ENCODE data around the gene CLEC18B.
"Not testable (repeated sequence)": the region's sequence is repeated elsewhere in the genome, so short reads cannot be mapped to it uniquely, and the experiment has no call there.

CLEC18B gene

DNA sequence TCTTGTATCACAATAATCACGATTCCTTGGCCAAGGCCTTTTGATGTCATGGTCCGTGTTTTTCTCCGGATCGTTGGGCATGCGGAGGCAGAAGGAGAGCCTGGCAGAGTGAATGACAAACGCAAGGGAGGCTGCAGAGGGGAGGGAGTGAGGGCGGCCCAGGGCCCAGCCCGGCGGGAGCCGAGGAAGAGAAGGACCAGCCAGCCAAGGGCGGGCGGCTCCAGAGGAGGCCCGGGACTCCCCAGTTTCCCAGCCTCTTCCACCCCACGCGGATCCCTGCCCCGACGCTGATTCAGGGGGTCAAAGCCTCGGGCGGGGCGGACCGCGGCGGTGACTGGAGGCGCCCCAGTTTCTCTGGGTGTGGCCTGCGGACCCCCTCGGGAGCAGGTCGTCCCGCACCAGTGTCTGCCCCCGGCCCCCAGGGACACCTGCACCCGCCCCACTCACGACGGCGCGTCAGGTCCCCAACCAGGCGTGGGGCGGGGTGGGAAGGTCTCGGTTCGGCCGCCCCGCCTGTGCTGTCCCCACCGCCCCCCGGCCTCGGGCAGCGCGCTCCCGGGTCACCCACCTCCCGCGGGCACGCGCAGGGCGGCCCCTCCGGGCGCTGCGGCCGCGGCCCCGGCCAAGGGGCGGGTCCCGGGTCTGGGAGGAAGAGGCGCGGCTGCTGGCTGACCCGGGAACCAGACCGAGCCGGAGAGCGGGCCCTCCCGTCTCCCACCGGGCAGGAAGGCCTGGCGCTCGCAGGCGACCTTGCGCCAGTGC, 14.5 kb downstream of the CLEC18B start:
- DNase-seq (ENCODE audit: low spot score) = not testable (repeated sequence)

DNA sequence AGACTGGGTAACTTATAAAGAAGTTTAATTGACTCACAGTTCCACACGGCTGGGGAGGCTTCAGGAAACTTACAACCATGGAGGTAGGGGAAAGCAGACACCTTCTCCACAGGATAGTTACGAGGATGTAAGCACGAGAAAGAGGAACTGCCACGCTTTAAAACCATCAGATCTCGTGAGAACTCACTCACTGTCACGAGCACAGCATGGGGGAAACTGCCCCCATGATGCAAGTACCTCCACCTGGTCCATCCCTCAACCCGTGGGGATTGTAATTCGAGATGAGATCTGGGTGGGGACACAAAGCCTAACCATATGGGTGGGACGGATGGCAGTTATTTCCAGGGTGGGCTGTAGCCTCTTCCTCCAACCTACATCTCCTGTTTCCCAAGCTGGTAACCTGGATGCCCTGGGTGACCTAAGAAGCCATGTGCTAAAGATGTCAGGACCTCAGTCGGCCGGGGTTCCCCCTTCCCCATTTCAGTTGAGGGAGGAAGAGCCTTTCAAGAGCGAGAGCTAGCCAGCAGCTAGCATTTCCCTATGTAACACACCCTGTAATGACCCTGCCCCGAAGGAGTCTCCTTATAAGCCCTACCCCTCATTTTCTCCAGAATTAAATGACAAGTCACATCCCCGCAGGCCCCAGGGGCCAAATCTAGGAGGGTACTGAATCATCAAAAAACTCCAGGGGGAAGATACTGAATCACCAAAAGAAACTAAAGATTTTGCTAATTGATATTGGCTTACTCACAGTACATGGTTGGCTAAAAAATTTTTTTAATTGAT, 16.9 kb downstream of the CLEC18B start:
- DNase-seq (ENCODE audit: low spot score) = not testable (repeated sequence)

GRCh38 chr16:74400238-74400637, 21.0 kb downstream of the CLEC18B start:
- DNase-seq (ENCODE audit: low spot score) = not testable (repeated sequence)

- DNase-seq (ENCODE audit: low spot score) = not testable (repeated sequence)
Observed at GRCh38 chr16:74398212-74398895, 22.9 kb downstream of the CLEC18B start.

DNA sequence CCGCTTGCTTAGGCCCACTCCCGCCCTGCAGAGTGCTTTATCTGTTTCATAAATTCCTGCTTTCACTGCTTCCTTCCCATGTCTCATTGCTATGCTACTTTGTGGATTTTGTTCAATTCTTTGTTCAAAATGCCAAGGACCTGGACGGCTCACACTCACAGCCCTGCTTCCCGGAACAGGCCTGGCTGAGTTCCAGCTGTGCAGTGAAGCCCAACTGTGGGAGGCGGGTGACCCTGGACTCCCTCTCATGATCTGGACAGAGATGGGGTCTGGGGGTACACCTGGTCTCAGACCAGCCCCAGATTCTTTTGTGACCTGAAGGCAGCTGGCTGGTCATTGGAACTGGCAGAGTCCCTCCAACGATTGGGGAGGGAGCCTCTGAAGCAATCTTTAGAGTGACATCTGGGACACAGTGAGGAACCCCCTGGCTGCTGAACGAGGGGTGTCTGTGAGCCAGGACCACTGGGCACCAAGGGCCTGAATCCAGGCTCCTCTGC, 24.7 kb downstream of the CLEC18B start:
- peak; percentile 2 for DNase-seq (ENCODE audit: low spot score)

DNA sequence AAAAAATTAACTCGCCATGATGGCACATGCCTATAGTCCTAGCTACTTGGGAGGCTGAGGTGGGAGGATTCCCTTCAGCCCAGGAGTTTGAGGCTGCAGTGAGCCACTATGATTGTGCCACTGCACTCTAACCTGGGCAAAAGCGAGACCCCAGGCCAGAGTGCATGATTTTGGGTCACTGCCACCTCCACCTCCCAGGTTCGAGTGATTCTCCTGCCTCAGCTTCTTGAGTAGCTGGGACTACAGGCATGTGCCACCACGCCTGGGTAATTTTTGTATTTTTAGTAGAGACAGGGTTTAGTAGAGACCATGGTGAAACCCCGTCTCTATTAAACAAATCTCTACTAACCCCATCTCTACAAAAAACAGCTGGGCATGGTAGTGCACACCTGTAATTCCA, 26.7 kb downstream of the CLEC18B start:
- DNase-seq (ENCODE audit: low spot score) = not testable (repeated sequence)

- DNase-seq (ENCODE audit: low spot score) = not testable (repeated sequence)
Observed at GRCh38 chr16:74394131-74394530, 27.1 kb downstream of the CLEC18B start.

DNA sequence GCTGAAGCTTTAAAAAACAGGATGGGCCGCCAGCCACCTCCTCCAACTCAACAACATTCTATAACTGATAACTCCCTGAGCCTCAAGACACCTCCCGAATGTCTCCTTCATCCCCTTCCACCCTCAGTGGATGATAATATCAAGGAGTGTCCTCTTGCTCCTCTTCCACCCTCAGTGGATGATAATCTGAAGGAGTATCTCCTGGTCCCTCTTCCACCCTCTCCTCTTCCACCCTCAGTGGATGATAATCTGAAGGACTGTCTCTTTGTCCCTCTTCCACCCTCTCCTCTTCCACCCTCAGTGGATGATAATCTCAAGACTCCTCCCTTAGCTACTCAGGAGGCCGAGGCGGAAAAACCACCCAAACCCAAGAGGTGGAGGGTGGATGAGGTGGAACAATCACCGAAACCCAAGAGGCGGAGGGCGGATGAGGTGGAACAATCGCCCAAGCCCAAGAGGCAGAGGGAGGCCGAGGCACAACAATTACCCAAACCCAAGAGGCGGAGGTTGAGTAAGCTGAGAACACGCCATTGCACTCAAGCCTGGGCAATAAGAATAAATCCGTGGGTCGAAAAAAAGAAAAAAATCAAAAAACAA, 29.7 kb downstream of the CLEC18B start:
- DNase-seq (ENCODE audit: low spot score) = not testable (repeated sequence)

GRCh38 chr16:74382339-74383034, 38.8 kb downstream of the CLEC18B start:
- DNase-seq (ENCODE audit: low spot score) = not testable (repeated sequence)

GRCh38 chr16:74373847-74374184, 47.5 kb downstream of the CLEC18B start:
- DNase-seq (ENCODE audit: low spot score) = not testable (repeated sequence)

DNA sequence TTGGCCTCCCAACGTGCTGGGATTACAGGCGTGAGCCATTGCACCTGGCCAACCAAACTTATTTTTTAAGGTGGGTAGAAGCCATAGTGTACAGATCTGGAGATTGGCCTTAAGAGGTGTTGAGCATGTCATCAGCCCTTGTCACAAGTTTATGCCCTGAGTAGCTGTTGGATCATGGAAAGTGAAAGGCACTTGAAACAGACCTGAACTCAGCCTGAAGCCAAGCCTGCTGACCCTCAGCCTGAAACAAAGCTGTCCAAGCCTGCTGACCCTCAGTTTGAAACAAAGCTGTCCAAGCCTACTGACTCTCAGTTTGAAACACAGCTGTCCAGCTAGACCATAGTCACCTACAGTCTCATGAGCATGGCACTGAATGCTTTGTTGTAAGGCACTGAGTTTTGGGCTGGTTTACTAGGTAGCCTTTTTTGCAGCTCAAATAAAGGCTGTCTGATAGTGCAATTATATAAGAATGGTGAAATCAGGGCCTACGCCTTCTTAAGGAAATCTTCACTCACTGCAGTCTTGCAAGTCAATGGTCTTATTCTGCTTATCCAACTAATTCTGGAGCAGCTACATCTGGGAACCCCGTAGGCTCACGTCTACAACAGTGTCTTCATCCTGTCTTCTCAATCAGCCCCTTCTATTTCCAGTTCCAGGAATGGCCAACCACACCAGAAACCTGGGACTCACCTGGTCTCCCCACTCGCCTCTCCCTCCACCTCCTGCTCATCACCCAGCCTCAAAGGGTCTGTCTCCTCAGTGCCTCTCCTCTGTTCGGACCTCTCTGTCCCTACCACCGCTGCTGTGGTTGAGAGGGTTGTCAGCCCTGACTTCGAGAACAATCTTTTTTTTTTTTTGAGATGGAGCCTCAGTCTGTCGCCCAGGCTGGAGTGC, 48.1 kb downstream of the CLEC18B start:
- DNase-seq (ENCODE audit: low spot score) = peak; percentile 10

DNA sequence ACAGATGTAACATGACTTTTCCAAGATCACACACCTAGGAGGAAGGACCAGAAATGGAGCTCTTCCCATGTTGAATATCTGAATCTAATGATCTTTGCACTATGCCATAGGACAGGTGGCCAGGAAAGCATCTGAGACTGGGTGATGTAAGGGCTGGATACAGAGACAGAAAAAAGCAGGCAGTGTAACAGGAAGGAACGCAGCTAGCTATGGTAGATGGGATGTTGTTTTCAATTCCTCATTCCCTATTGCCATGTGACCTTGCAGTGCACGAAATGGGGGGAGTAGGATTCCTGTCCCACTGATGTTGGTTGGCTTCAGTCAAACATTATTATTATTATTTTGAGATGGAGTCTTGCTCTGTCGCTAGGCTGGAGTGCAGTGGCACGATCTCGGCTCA, 48.9 kb downstream of the CLEC18B start:
- peak; percentile 25 for DNase-seq (ENCODE audit: low spot score)

DNA sequence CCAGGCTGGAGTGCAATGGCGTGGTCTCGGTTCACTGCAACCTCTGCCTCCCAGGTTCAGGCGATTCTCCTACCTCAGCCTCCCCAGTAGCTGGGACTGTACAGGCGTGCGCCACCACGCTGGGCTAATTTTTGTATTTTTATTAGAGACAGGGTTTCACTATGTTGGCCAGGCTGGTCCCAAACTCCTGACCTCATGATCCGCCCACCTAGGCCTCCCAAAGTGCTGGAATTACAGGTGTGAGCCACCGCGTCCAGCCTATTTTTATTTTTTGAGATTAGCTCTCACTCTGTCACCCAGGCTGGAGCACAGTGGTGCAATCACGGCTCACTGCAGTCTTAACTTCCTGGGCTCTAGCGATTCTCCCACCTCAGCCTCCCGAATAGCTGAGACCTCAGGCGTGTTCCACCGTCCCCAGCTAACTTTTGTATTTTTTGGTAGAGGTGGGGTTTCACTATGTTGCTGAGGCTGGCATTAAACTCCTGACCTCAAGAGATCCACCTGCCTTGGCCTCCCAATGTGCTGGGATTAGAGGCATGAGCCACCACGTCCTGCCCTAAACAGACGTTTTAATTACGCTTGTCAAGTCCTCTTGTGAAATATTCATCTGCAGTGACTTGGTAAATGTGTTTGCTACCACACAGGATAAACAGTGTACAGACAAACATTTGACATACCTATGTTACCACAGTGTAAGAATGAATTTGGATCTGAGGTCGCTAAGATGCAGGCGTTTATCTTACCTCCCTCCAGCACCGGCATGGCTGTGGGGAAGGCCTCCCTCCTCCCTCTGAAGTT, 50.7 kb downstream of the CLEC18B start:
- DNase-seq (ENCODE audit: low spot score) = not testable (repeated sequence)

- DNase-seq (ENCODE audit: low spot score) = peak; percentile 84
Observed at GRCh38 chr16:74368002-74368911, 53.0 kb downstream of the CLEC18B start.

GRCh38 chr16:74367469-74368001, 53.7 kb downstream of the CLEC18B start:
- not testable (repeated sequence) for DNase-seq (ENCODE audit: low spot score)

DNA sequence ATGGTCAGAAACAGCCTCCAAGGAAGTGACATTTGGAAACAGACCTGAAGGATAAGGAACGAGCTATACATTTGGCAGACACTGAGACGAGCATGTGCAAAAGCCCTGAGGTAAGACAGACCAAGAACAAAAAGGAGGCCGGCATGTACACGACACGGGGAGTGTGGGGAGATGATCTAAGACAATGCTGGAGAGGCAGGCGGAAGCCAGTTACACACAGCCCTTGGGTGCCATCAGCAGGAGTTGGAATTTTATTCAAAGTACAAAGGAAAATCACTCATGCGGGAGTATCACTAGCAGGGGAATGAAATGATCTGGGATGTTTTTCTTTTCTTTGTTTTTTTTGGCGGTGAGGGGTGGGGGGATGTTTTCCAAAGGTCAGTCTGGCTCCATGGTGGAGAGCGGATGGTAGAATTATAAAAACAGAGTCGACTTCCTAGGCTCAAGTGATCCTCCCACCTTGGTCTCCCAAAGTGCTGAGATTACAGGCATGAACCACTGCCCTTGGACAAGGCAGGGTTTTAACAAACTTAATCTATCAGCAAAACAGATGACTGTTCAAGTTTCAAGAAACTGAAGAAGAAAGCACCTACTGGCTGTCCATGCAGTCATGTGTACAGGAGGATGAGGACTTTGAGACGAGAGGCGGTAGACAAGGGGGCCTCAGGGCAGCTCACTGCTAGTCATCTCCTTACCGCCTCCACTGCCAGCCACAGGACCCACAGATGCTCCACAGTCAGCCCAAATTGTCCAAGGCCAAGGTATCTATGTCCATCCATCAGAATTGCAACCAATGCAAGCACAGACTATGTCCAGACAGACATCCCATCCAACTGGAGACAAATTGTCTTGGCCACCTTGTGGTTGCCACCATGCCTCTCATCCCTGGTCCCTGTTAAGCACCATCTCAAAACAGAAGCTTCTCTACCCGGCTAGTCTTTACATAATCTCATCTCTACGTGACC, 59.4 kb downstream of the CLEC18B start:
- DNase-seq (ENCODE audit: low spot score) = not testable (repeated sequence)

Data from HuH-7 (cell line).